C4-2B (cell line): ENCODE results near the gene ITGAD.

Source experiments
- CTCF ChIP-seq: fragments of 450-650 bp; conservative IDR thresholded peaks from 2 replicates; pipeline ENCODE4 v1.5.1; 2017; ENCODE audit warnings: mild to moderate bottlenecking
- ZFX ChIP-seq: fragments of 450-650 bp; IDR thresholded peaks from 2 replicates; pipeline ENCODE4 v1.6.1; 2017

DNA sequence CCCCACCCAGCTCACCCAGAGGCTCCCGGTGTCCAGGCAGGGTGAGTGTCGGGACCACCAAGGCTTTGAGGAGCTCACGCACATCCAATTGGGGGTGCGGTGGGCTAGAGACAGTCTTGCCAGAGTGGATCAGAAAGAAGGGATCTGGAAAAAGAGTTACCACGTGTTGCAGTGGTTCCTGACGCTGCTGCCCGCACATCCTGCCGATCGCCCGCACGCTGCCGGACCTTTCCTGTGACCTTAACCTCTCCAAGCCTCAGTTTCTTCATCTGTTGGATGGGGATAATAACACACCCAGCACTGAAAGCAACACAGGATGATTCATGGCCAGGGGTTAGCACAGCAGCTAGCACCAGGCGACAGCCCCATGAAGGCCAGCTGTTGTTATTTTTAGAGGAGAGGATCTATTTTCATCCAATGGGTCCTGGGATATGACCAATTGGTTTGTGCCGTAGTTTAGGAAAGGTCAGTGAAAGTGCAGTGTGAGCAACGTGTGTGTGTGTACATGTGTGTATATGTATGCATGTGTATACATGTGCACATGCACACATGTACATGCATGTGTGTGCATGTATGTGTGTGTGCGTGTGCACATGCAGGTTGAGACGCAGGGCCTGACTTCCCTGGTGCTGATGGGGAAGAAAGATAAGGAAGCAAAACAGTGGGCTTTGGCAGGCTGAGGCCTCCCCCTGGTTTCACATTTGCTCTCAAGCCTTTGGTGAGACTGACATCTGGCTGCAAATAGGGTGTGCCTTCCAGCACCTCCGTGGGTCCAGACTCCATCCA lies 35.6 kb upstream of the ITGAD start:
- TF ChIP-seq CTCF (no peak), ZFX (no peak)
